H54 (cell line): ENCODE measurements around the gene PPARGC1A.

ENCODE experiments used
- DNase-seq: peaks from one replicate; pipeline ENCODE4 v3.0.0; 2011; ENCODE audit warnings: low spot score, mixed read lengths; ENCODE audit not compliant: insufficient read length
- FAIRE-seq: peaks from 3 replicates; lab custom pipeline; 2011; peaks lifted over from hg19 to GRCh38; lab: Jason Lieb, UNC
- POLR2A ChIP-seq: IDR thresholded peaks from 2 replicates; pipeline ENCODE4 v1.6.1; 2011; ENCODE audit warnings: low read depth, mild to moderate bottlenecking, low read length

Gene PPARGC1A

DNA sequence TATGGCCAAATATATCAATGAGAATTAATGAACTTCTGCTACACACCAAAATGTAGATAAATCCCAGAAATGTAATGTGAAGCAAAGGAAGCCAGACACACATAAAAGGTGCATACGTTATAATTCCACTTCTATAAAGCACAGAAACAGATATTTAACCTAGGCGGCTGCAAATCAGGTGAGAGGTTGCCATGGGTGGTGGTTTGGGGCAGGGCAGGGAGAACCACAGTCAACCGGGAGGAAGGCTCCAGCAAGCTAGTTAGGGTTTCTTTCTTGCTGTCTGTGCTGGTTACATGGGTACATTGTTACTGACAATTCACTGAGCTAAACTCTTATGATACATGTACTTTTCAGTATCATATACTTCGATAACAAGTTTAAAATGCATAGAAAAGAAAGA, 9.7 kb upstream of the PPARGC1A start:
- TF ChIP-seq POLR2A: no peak
- FAIRE-seq: no peak

DNA sequence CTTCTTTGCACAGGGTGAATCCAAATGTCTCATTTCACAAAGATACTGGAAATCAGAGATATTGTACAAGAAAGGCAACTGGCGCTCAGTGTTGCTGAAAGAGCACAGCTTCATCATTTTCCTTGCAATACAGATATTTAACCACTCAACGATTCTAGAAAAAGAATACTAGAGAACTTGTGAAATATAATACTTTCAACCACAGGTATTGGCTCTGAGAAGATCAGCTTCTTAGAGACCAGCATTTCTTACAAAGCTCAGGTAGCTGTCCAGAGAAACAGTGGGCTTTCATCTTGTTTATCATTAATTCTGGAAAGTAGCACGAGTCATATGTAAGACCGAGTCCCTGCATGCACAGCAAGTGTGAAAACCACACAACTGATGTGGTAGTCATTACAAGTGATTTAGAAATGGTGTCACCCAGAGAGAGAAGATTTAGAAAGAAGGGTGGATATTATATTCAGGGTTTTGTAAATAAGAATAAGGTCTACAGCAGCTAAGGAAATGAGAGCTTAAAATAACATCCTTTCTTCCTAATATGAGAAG, 7.8 kb upstream of the PPARGC1A start:
- TF ChIP-seq POLR2A: no peak
- FAIRE-seq: no peak

More for the DNA sequence above, 9.7 kb upstream of the PPARGC1A start:
- DNase-seq: no peak

DNA sequence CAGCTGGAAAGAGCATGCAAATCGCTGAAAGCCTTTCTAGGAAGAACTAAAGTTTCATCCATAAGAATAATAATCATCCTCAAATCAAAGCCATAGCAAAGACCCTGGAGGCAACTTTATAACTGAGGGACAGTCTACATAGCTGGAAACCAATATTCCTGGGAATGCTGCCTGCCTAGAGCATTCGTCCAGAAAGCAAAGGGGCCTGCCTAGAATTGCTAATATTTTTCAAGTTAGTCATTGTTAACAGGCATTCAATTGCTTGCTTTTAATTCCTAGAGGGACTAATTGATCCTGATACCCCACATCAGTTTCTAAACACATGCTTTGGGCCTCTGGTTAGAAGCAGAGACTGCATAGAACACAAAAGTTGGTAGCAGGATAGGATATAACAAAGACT, 4.2 kb upstream of the PPARGC1A start:
- FAIRE-seq (no peak), DNase-seq (no peak)
- no peak for TF ChIP-seq POLR2A

More for the DNA sequence above, 7.8 kb upstream of the PPARGC1A start:
- no peak for DNase-seq

DNA sequence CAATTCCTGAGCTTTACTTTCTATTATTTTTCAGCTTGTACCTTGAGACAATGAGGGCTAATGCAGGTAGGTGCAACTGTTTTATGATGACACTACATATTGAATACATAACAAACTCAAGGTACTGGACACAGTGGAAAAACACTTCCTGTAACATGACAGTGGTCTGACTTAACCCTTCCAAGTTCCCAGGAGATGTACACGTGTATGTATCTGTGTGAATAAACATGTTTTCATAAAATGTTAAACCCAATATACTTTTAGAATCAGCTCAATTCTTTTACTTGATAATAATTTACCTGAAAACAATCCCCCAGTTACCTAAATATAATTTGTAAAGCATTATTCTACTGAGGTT, 1.2 kb upstream of the PPARGC1A start:
- no peak for TF ChIP-seq POLR2A
- DNase-seq: no peak
- no peak for FAIRE-seq

DNA sequence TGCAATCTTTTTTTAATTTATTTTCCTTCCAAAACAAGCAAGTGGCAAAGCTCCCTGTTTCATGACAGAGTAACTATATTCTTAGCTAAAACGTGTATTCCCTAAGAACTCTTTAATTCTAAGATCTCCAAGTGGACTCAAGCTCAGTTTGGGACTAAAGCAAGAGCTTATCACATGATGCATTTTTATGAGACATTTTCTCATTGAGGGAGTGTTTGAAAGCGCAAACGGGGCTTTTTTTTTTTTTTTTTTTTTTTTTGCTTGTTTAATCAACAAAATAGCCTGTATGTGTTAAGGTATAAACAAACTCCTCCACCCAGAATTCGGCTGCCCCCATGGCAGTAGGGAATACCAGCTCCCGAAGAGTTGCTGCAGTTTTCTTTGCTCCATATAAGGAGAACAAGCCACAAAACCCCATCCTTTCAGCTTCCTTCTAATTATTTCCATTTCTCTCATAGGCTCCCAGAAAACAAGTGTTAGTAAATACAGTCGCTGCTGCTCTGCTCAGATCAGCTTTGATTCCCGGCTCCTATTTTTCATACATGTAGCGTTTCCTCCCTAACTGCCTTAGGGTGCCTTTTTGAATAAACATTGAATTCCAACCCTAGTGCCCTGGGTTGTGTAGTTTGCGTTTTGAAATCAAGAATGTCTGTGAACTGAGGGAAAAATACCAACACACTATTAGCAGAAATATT, 669 bp upstream of the PPARGC1A start:
- DNase-seq: no peak

DNA sequence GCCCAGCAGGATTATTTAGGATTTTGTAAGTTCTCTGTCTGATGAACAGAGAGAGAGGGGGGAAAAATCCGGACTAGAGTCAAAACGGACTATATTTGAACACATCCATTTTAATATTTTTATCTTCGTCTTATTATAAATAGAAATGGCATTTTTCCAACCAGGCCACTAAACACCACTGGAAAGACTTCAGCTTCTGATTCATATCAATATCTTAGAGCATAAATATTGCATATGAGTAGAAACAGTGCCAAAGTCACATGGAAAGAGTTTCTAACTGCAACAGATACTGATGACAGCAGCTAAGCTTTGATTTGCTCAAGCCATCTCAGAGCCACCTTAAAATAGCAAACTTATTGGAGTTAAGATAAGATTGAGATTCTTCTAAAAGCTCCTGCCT, 456 bp downstream of the PPARGC1A start:
- TF ChIP-seq POLR2A: no peak
- DNase-seq (no peak), FAIRE-seq (no peak)

More for the DNA sequence above, 669 bp upstream of the PPARGC1A start:
- no peak for FAIRE-seq
- TF ChIP-seq POLR2A: no peak

DNA sequence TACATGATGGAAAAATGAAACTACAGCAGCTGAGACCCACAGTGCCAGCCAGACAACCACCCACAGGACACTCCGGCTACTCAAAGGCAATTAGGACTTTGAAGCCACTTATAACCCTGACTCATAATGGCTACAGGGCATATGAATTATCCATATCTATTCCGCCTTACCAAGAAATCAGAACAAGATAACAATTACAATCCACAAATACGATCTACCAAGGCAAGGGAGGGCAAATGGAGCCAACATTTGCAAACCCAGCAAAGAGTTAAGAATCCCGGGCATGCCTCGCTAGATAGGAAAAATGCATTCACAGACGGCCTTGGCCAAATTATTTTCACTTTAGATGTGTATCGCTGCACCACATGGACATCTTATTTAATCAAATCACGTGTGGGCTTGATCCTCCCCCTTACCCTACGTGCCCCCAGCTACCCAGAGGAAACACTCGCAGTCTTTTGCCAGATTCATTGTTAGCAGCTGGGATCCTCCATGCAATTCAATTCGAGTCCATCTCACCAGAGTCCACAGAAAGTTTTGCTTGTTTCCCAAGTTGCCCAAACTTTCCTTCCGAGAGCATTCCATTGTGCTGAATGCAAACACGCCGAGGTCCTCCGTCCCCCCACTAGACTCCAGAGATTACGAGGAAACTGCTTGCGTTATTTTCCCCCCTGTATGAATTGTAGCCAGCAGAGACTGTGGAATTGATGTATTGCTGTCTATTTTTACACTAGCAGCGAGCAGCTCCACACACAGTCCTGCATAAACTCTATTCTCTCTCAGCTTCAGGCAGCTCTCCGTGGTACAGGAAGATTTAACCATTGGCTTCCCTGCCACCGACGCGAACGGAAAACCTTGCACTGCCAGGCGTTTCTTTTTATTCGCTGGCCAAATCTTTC, 1.2 kb downstream of the PPARGC1A start:
- FAIRE-seq: no peak
- TF ChIP-seq POLR2A: no peak
- DNase-seq: no peak

DNA sequence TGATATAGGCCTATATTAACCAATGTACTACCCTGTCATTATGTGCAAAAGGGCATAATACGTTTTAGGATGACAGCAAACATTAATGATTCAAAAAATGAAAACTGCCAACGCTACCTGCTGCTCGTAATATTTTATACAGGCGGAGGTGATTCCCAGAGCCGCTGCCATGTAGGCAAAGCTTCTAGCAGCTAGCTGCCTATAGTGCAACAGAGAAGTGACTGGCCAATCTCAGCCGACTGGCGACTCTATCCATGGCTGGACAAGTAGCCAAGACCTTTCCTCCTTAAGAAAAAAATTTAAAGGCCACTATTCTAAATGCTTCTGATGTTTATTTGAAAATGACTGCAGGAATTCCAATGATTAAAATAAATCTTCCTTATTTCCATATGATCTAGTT, 1.9 kb downstream of the PPARGC1A start:
- no peak for TF ChIP-seq POLR2A
- FAIRE-seq: no peak
- no peak for DNase-seq

DNA sequence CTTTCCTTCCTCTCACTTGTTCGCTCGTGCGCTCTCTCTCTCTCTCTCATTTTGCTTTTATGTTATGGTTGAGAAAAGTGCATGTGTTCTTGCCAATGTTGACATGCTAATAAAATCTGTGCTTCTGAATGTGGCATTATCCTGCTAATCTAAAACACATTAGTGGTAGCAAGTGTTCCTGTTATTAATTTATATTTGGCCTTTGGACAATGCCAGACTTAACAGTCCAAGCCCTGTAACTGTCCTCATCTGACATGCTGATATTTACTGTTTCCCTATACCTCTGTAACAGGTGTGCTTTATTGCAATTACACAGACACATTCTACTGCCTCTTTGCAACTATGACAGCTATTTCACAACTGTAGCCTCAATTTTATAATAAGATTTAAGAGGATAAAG, 2.7 kb downstream of the PPARGC1A start:
- FAIRE-seq (no peak), DNase-seq (no peak)
- TF ChIP-seq POLR2A: no peak

DNA sequence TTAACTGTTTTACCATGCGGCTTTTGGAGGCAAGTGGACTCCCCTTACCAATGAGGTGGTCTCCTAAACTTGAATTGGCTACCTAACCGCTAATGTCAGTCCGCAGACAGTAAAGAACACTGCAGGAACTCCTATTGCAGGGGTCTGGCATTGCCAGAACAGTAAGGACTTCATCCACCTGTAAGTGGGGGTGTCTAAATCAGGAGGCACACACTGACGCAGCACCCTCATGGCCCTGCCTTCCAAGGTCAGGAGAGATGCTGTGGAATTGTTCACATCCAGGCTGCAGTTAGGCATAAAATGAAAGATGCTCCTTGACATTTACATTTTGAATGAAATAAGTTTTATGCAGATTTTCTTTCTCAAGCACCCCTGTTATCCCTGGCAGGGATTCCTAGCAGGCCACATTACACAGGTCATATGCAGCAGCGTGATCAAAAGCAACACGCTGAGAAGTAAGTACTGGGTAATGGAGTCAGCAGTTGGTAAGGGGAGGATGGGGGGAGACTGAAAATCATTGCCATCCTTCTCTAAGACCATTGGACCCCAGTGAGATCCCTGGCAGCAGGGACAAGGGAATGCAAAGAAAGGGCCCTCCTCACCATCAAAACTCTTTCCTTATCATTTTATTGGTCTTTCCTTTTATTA, 3.8 kb downstream of the PPARGC1A start:
- TF ChIP-seq POLR2A: no peak
- FAIRE-seq: no peak
- DNase-seq: no peak

DNA sequence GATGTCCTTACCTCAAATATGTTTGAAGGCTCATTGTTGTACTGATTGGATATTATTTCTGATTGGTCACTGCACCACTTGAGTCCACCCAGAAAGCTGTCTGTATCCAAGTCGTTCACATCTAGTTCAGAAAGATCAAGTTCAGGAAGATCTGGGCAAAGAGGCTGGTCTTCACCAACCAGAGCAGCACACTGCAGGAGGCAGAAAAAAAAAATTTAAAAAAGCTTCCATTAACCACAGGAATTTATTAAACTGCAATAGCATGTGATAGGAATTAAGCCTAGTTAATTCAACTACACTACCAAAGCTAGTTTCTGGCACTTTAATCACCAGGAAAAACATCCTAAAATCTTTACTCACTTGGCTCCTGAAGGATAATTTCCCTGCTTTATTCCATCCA, 5.1 kb downstream of the PPARGC1A start:
- no peak for TF ChIP-seq POLR2A
- FAIRE-seq: no peak

DNA sequence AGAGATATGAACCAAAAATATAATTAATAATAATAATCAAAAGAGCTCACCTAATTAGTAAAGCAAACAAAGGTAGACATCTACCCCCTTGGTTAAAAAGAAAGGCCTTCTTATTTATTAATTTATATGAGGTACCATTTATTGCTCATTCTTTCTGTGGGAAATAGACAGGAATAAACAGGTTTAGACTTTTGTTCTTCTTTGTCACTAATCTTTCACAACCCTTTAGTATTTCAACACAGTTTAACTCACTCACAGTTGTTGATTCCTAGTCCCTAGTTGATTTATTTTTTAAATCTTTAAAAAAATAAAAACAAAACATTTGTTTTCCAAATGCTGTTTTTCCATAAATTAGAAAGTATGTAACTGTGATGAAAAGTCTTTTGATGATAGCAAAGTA, 5.6 kb downstream of the PPARGC1A start:
- FAIRE-seq (no peak), DNase-seq (no peak)
- no peak for TF ChIP-seq POLR2A

More for the DNA sequence above, 5.1 kb downstream of the PPARGC1A start:
- DNase-seq: no peak

DNA sequence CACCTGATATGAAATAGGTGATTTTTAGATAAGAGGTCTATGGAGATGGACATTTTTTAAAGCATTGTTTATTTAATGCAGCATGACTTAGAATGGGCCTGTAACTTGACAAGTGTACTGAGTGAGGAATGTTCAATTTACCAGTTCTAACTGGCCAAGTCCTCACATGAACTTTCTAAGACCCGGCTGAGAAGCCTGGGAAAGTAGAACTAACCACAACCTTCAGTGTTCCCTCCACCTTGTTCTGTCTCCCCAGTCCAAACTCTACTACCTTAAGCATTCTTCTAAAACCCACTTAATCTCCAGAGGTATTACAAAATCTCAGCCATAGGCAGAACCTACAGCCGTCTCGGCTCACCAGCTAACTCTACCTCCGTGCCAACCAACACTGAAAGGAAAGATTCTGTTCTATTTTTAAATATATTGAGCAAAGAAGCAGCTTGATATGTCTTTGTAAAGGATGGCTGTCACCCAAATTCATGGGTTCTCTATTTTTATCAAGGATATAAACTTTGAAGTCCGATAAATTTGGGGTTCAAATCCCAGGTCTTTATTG, 6.8 kb downstream of the PPARGC1A start:
- FAIRE-seq (no peak), DNase-seq (no peak)
- TF ChIP-seq POLR2A: no peak
